HG02973 (cell line): Measurements from ENCODE around the gene SPACA6.
A peak's percentile ranks its signal among the peaks of the same experiment; 100 is the strongest.

ENCODE experiments used
- ATAC-seq: cut with Tn5 transposase; IDR thresholded peaks from one replicate; pipeline ENCODE4 v1.9.1; 2021; ENCODE audit warnings: moderate library complexity; ENCODE audit not compliant: unreplicated experiment

SPACA6 gene

DNA sequence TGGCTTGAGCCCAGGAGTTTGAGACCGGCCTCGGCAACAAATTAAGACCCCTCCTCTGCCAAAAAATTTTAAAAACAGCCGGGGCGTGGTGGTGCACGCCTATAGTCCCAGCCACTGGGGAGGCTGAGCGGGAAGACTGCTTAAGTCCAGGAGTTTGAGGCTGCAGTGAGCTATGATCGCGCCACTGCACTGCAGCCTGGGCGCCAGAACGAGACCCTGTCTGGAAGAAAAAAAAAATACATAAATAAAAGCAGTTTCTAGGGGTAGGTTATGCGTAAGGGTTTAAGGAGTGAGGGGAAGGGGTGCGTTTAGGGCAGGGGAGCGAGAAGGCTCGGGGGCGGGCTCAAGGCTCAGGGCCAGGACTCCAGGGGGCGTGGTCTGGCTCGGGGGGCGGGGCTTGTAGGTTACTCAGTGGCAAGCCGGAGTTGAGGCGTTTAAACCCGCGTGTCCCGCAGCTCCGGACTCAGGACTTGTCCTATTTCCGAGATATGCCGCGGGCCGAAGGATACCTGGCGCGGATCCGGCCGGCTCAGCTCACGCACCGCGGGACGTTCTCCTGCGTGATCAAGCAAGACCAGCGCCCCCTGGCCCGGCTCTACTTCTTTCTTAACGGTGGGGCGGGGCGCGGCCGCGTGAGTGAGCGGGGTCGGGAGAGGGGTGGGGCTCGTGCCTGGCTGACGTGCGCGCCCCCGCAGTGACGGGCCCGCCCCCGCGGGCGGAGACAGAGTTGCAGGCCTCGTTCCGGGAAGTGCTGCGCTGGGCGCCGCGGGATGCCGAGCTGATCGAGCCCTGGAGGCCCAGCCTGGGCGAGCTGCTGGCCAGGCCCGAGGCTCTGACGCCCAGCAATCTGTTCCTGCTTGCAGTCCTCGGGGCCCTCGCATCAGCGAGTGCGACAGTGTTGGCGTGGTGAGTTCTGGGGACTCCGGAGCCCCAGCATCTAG lies 10.7 kb downstream of the SPACA6 start:
- peak; percentile 90 for ATAC-seq

DNA sequence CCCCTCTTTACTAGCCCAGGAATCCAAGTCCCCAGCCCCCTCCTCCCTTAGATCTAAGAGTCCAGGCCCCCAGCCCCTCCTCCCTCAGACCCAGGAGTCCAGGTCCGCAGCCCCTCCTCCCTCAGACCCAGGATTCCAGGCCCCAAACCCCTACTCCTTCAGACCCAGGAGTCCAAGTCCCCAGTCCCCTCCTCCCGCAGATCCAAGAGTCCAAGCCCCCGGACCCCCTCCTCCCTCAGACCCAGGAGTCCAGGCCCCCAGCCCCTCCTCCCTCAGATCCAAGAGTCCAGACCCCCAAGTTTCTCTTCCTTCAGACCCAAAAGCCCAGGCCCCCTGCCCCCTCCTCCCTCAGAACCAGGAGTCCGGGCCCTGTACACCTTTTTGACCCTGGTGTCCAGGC lies 11.5 kb downstream of the SPACA6 start:
- ATAC-seq = no peak

DNA sequence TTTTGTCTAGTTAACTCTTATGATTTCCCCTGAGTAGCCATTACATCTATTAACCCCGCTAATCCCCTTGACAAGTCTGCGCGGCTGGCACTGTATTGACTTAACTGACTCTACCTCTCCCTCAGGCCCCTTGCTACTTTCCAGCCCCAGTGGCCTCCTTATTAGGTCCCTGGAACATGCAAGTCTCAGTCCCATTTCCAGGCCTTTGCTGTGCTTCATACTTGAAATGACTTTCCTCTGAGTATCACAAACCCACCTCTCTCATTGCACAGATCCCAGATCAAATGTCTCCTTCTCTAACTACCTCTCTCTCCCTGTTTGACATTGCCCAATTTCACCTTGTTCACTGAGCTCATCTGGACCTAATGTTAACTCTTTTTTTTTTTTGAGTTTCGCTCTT lies 13.2 kb downstream of the SPACA6 start:
- ATAC-seq = no peak

- ATAC-seq = no peak
Measured at GRCh38 chr19:51706885-51707284, 13.8 kb downstream of the SPACA6 start.

DNA sequence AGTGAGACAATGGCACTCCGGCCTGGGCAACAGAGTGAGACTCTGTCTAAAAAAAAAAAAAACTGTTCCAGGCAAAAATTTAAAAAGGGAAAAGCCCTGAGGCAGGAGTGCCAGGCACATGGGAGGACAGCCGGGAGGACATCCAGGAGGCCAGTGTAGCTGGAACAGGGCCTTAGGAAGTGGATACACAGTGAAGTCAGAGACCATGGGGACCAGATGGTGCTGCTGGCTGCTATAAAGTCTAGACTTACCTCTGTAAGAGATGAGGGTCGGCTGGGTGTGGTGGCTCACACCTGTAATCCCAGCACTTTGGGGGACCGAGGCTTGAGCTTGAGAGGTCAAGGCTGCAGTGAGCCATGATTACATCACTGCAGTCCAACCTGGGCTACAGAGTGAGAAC lies 15.7 kb downstream of the SPACA6 start:
- no peak for ATAC-seq

DNA sequence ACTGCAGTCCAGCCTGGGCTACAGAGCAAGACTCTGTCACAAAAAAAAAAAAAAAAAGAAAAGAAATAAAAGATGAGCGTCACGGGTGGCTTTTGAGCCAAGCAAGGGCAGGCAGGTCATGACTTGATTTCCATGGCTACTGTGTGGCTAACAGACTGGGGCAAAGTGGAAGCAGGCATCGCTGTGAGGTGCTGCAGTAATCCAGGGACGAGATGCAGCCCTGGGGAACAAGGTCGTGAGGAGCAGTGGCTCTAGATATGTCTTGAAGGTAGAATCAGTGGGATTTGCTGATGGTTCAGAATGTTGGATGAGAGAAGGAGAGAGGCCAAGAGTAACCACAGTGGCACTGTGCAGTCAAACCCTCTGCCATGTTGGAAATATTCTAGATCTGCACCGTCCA lies 16.4 kb downstream of the SPACA6 start:
- no peak for ATAC-seq

GRCh38 chr19:51710163-51710562 lies 17.0 kb downstream of the SPACA6 start:
- no peak for ATAC-seq

DNA sequence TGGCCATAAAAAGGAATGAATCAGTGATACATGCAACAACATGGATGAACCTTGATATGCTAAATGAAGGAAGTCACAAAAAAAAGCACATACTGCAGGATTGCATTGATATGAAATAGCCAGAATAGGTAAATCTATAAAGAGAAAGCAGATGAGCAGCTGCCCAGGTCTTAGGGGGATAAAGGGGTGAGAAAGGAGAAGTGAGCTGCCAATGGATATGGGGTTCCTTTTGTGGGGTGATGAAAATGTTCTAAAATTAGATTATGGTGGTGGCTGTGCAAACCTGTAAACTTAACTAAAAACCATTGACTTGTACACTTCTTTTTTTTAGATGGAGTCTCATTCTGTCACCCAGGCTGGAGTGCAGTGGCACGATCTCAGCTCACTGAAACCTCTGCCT lies 18.6 kb downstream of the SPACA6 start:
- no peak for ATAC-seq

GRCh38 chr19:51712461-51713081 lies 19.4 kb downstream of the SPACA6 start:
- no peak for ATAC-seq

DNA sequence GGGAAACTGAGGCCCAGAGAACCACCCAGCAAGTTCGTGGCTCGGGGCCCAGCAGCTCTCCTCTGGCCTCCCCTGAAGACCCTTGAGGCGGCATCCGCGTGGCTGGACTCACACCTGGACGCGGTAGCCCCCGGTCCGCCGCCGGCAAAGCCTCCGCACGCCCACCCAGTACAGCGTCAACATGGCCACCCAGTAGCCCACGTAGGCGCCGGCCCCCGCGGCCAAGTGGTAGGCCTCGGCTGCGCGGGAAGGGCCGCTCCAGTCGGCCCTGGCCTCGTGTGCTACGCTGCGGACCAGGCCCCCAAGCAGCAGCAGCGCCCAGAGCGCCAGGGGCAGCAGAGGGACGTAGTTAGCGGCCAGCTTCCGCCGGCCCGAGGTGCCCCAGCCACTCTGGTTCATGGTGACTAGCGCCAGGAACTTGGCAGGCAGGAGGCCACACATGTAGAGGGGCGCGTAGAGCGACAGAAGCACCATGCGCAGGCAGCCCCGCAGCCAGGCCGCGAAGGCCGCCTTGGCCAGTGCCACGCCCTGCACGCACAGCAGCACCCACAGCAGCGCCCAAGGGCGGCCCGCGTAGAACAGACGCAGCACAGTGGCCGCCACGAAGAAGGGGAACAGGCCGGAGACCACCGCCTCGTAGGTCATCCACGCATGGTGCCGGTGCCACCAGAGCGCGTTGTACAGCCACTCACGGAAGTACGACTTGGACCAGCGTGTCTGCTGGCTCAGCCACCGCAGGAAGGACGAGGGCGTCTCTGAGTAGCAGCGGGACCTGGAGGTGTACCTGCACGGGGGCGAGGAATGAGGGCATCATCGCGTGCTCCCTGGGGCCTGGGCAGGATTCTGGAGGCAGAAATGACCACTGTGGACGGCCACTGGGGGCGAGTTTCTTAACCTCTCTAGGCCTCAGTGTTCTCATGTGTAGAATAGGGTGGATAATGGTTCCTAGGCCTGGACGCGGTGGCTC lies 20.5 kb downstream of the SPACA6 start:
- no peak for ATAC-seq

- ATAC-seq = no peak
Measured at GRCh38 chr19:51714848-51715247, 21.7 kb downstream of the SPACA6 start.

- no peak for ATAC-seq
Measured at GRCh38 chr19:51715850-51716249, 22.7 kb downstream of the SPACA6 start.

GRCh38 chr19:51716925-51717324 lies 23.8 kb downstream of the SPACA6 start:
- ATAC-seq = no peak

DNA sequence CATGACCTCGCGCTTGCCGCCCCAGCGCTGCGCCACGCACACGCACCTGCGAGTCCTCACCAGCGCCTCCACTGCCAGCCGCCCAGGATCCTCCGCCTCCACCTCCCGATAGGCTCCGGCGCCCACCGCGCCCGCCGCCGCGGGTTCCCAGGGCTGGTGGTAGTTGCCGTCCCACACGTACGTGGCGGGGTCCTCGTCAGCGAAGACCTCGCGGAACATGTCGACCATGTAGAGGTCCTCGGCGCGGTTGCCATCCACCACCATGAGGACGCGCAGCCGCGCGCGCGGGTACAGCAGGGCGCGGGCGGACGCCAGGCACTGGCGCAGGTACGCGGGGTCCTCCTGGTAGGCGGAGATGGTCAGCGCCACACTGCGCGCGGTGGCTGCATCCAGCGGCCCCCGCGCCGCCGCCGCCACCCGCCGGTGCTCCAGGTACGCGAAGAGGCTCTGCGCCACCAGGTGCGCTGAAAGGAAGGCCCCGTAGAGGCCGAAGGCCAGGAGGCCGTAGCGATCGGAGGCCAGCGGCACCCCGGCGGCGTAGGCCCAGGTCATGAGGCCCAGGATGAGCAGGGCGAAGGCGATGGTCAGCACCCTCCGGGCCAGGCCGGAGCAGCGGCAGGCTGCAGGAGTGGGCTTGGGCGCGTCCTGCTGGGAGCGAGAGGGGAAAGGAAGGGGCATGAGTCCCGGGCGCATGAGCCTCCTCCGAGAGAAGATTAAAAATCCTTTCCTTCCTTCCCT lies 26.3 kb downstream of the SPACA6 start:
- ATAC-seq = no peak

GRCh38 chr19:51721905-51722304 lies 28.8 kb downstream of the SPACA6 start:
- no peak for ATAC-seq

DNA sequence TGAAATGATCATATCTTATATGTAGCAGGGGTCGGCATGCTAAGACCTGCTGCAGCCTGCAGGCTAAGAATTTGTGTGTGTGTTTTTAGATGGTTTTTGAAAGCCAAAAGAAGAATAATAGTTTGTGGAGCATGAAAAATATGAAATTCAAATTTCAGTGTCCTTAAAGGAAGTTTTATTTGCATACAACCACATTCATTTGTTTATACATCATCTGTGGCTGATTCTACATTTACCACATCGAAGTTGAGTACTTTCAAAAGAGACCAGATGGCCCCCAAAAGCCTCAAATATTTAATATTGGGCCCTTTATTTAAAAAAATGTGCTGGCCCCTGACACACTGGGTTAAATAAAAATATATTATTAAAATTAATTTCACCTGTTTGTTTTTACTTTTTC lies 29.4 kb downstream of the SPACA6 start:
- no peak for ATAC-seq

GRCh38 chr19:51724543-51724942 lies 31.4 kb downstream of the SPACA6 start:
- no peak for ATAC-seq

GRCh38 chr19:51726049-51726448 lies 32.9 kb downstream of the SPACA6 start:
- no peak for ATAC-seq

- ATAC-seq = no peak
Measured at GRCh38 chr19:51727349-51727880, 34.3 kb downstream of the SPACA6 start.

DNA sequence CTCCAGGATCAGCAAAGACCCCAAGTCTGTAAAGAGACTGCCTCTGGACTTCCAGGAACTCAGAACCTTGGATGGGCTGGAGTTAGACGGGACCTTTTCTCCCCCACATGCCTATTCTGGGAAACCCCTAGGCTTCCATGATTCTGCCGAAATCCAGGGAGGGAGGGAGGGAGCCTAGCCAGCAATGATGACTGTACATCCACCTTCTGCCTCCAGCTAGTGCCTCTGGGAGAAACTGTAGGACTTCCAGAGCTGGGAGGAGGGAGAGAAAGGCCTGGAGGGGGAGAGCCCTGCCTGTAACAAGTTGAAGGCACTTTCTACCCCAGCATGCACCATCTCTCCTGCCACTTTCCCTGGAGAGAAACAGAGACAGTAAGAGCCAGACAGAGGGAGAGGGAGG lies 36.7 kb downstream of the SPACA6 start:
- no peak for ATAC-seq
